ENCODE results near the gene NAA40. TPM values are rescaled to one million over a fixed set of nuclear protein-coding genes. Genes with fewer than 3 reads are reported as not detected.

The NAA40 gene
- total and polyA plus RNA-seq, 3 donors from 2014 or later = 44.8 to 57.5 (median 49.7) TPM

GRCh38 chr11:63942803-63943202, 4.0 kb downstream of the NAA40 start:
- 94% methylated on average over 3 of the region's 3 CpGs for WGBS, 2 donors
- no peaks in the 10 kb centered on the region for H3K9me3 ChIP-seq
- H3K36me3 ChIP-seq (ENCODE audit: low read depth, missing control alignments) = no peaks in the 10 kb centered on the region
- no peak overlapping the region for H3K4me3 ChIP-seq
- no peak overlapping the region for H3K27ac ChIP-seq
- no peaks in the 10 kb centered on the region for H3K27me3 ChIP-seq
- no peak for DNase-seq
- intact Hi-C loops (cut with DNase I; ENCODE audit: low total_unique reads) = loop anchor here (10.0 kb wide), 1 partner anchor 178 kb away; the partner anchor contains the start of gene ZFTA
- peaks cover 18% of the 10 kb centered on the region for H3K4me1 ChIP-seq
- TF ChIP-seq CTCF (IDR thresholded peaks at IDR 0.05) (no peak), POLR2A (IDR thresholded peaks at IDR 0.05) (no peak)

- peak; percentile 78 for DNase-seq
- no peaks in the 10 kb centered on the region for H3K9me3 ChIP-seq
- H3K27ac ChIP-seq = peak overlapping the region; percentile 64 to 78
- H3K36me3 ChIP-seq (ENCODE audit: low read depth, missing control alignments) = no peaks in the 10 kb centered on the region
- intact Hi-C loops (cut with DNase I; ENCODE audit: low total_unique reads) = loop anchor here (5.0 to 10.0 kb wide), 2 partner anchors 108 to 180 kb away; partner anchors contain the start of genes MARK2 and ZFTA
- no peaks in the 10 kb centered on the region for H3K27me3 ChIP-seq
- 40 to 73% methylated on average over 4 to 8 of the region's 8 CpGs for WGBS, 2 donors
- H3K4me3 ChIP-seq = no peak overlapping the region
- TF ChIP-seq POLR2A (IDR thresholded peaks at IDR 0.05) (no peak), CTCF (IDR thresholded peaks at IDR 0.05) (no peak)
- H3K4me1 ChIP-seq = peaks cover 18% of the 10 kb centered on the region
Measured at GRCh38 chr11:63944987-63945386, 6.2 kb downstream of the NAA40 start.

GRCh38 chr11:63945477-63946163, 6.8 kb downstream of the NAA40 start:
- H3K27ac ChIP-seq = peak overlapping the region; percentile 64 to 78
- no peaks in the 10 kb centered on the region for H3K27me3 ChIP-seq
- no peak overlapping the region for H3K4me3 ChIP-seq
- H3K4me1 ChIP-seq = peaks cover 18% of the 10 kb centered on the region
- intact Hi-C loops (cut with DNase I; ENCODE audit: low total_unique reads) = loop anchor here (5.0 to 10.0 kb wide), 2 partner anchors 108 to 181 kb away; partner anchors contain the start of genes MARK2 and ZFTA
- peak; percentile 85 for DNase-seq
- 28 to 32% methylated on average over 11 to 14 of the region's 14 CpGs for WGBS, 2 donors
- H3K9me3 ChIP-seq = no peaks in the 10 kb centered on the region
- no peaks in the 10 kb centered on the region for H3K36me3 ChIP-seq (ENCODE audit: low read depth, missing control alignments)
- TF ChIP-seq CTCF (IDR thresholded peaks at IDR 0.05) (peak; percentile 71 to 88 (median 85)), POLR2A (IDR thresholded peaks at IDR 0.05) (no peak)

- Histone ChIP-seq H3K4me1 (no peaks in the 10 kb centered on the region), H3K4me3 (no peak overlapping the region), H3K36me3 (ENCODE audit: low read depth, missing control alignments) (no peaks in the 10 kb centered on the region), H3K9me3 (no peaks in the 10 kb centered on the region), H3K27me3 (no peaks in the 10 kb centered on the region), H3K27ac (no peak overlapping the region)
- WGBS, 2 donors = 82 to 84% methylated on average over 20 of the region's 20 CpGs
- TF ChIP-seq POLR2A (IDR thresholded peaks at IDR 0.05) = no peak
- no peak for TF ChIP-seq CTCF (IDR thresholded peaks at IDR 0.05)
- DNase-seq = no peak
- intact Hi-C loops (cut with DNase I; ENCODE audit: low total_unique reads) = no loop called here
Measured at GRCh38 chr11:63951779-63952536, 13.2 kb downstream of the NAA40 start.

Data from testis (tissue), 3 donors.